ENCODE data around the gene RAB27A. TPM values are rescaled to one million over a fixed set of nuclear protein-coding genes. Genes with fewer than 3 reads are reported as not detected.
"Not testable (repeated sequence)": the region's sequence is repeated elsewhere in the genome, so short reads cannot be mapped to it uniquely, and the experiment has no call there.

Gene RAB27A
- total RNA-seq, 1 donor = 7.8 TPM

GRCh38 chr15:55281517-55282228, 7.9 kb downstream of the RAB27A start:
- TF ChIP-seq CTCF (IDR thresholded peaks at IDR 0.05; ENCODE audit: insufficient read depth, low read depth, low read length) = no peak
- no peak for DNase-seq (ENCODE audit: low read depth)
- no peak overlapping the region for H3K4me3 ChIP-seq (ENCODE audit: low read depth, low read length)

GRCh38 chr15:55280589-55280988, 9.0 kb downstream of the RAB27A start:
- not testable (repeated sequence) for DNase-seq (ENCODE audit: low read depth); H3K4me3 ChIP-seq (ENCODE audit: low read depth, low read length)

GRCh38 chr15:55279746-55280351, 9.8 kb downstream of the RAB27A start:
- TF ChIP-seq CTCF (IDR thresholded peaks at IDR 0.05; ENCODE audit: insufficient read depth, low read depth, low read length) = no peak
- H3K4me3 ChIP-seq (ENCODE audit: low read depth, low read length) = no peak overlapping the region
- DNase-seq (ENCODE audit: low read depth) = peak; percentile 97

- no peak for DNase-seq (ENCODE audit: low read depth)
- TF ChIP-seq CTCF (IDR thresholded peaks at IDR 0.05; ENCODE audit: insufficient read depth, low read depth, low read length) = no peak
- H3K4me3 ChIP-seq (ENCODE audit: low read depth, low read length) = no peak overlapping the region
These were observed 10.4 kb downstream of the RAB27A start for GRCh38 chr15:55279100-55279745.

- TF ChIP-seq CTCF (IDR thresholded peaks at IDR 0.05; ENCODE audit: insufficient read depth, low read depth, low read length) = no peak
- no peak for DNase-seq (ENCODE audit: low read depth)
These were observed 11.9 kb downstream of the RAB27A start for GRCh38 chr15:55277715-55278114.

GRCh38 chr15:55277116-55277564, 12.5 kb downstream of the RAB27A start:
- H3K4me3 ChIP-seq (ENCODE audit: low read depth, low read length) = no peak overlapping the region
- TF ChIP-seq CTCF (IDR thresholded peaks at IDR 0.05; ENCODE audit: insufficient read depth, low read depth, low read length) = no peak

More at GRCh38 chr15:55277715-55278114, 11.9 kb downstream of the RAB27A start:
- H3K4me3 ChIP-seq (ENCODE audit: low read depth, low read length) = no peak overlapping the region

GRCh38 chr15:55276324-55276723, 13.3 kb downstream of the RAB27A start:
- no peak for DNase-seq (ENCODE audit: low read depth)
- no peak overlapping the region for H3K4me3 ChIP-seq (ENCODE audit: low read depth, low read length)
- no peak for TF ChIP-seq CTCF (IDR thresholded peaks at IDR 0.05; ENCODE audit: insufficient read depth, low read depth, low read length)

More at GRCh38 chr15:55277116-55277564, 12.5 kb downstream of the RAB27A start:
- DNase-seq (ENCODE audit: low read depth) = peak; percentile 97
